GM12878 (cell line): ENCODE data around the gene S100A10. TPM values are rescaled to one million over a fixed set of nuclear protein-coding genes. Genes with fewer than 3 reads are reported as not detected.

Experiments used
- ATAC-seq: fragments of 200-7000 bp; cut with Tn5 transposase; 3 replicates; pipeline ENCODE4 v1.9.1; 2020; ENCODE audit warnings: mild to moderate bottlenecking, moderate library complexity
- BruUV-seq: library from RNA; stranded (reverse); fragments of 400-500 nt; replicated peaks from 2 replicates; lab custom pipeline; 2021; lab: Mats Ljungman, UMichigan
- CTCF ChIA-PET: fragments of 300-600 bp; sonication (Branson Sonifier 250); formaldehyde crosslinking; extraction: SDS; loops from one replicate; lab custom pipeline; 2021; ENCODE audit warnings: inconsistent platforms; lab: Yijun Ruan, JAX
- POLR2A ChIA-PET: fragments of 350-600 bp; formaldehyde crosslinking; extraction: SDS; loops from one replicate; lab custom pipeline; 2021; ENCODE audit warnings: inconsistent platforms; lab: Charles Lee
- RAD21 ChIA-PET: fragments of 300-600 bp; sonication (Branson Sonifier 250); formaldehyde crosslinking; loops from one replicate; lab custom pipeline; 2023; ENCODE audit warnings: antibody characterized with exemption; ENCODE audit not compliant: unreplicated experiment; lab: Charles Lee
- SMC1A ChIA-PET: fragments of 300-600 bp; sonication (Branson Sonifier 250); formaldehyde crosslinking; loops from one replicate; lab custom pipeline; 2023; ENCODE audit not compliant: unreplicated experiment, uncharacterized antibody; lab: Charles Lee
- DNase-seq: peaks from one replicate; pipeline ENCODE4 v3.0.0-alpha.2; 2011; ENCODE audit warnings: low read depth, low spot score
- FAIRE-seq: peaks from 3 replicates; lab custom pipeline; 2011; peaks lifted over from hg19 to GRCh38; lab: Jason Lieb, UNC
- H2AFZ ChIP-seq: 2 replicates; pipeline ENCODE4 v1.6.0; 2011; ENCODE audit warnings: low read depth, low read length, control low read depth; ENCODE audit not compliant: control insufficient read depth
- H3K27ac ChIP-seq: 2 replicates; pipeline ENCODE4 v1.5.1; 2011; ENCODE audit warnings: control low read depth; ENCODE audit not compliant: control insufficient read depth, insufficient read depth
- H3K27me3 ChIP-seq, 2 experiments: replicated peaks in 1 of 2; 2 replicates each; pipeline versions ENCODE4 v1.6.0 to v1.6.1; 2011; ENCODE audit warnings: low read length in 1 of 2; ENCODE audit not compliant: control insufficient read depth in 2 of 2, insufficient read depth in 2 of 2
- H3K36me3 ChIP-seq, 2 experiments: 2 replicates each; pipeline ENCODE4 v1.5.1; 2011; ENCODE audit warnings: low read length in 1 of 2; ENCODE audit not compliant: control insufficient read depth in 2 of 2, insufficient read depth in 2 of 2
- H3K4me1 ChIP-seq: 2 replicates; pipeline ENCODE4 v1.6.1; 2011; ENCODE audit warnings: mild to moderate bottlenecking, low read length, moderate library complexity, mixed read lengths; ENCODE audit not compliant: control insufficient read depth, insufficient read depth
- H3K4me2 ChIP-seq: 2 replicates; pipeline ENCODE4 v1.6.0; 2011; ENCODE audit warnings: control low read depth; ENCODE audit not compliant: control insufficient read depth, insufficient read depth
- H3K4me3 ChIP-seq: fragments of 200-600 bp; sonication (generic); 2 replicates; pipeline ENCODE4 v1.5.1; 2016
- H3K79me2 ChIP-seq: 2 replicates; pipeline ENCODE4 v1.6.0; 2011; ENCODE audit warnings: low read length; ENCODE audit not compliant: control insufficient read depth, insufficient read depth
- H3K9ac ChIP-seq: 2 replicates; pipeline ENCODE4 v1.8.0; 2011; ENCODE audit warnings: low read length, control low read depth, mixed read lengths; ENCODE audit not compliant: control insufficient read depth, insufficient read depth
- H3K9me3 ChIP-seq: replicated peaks from 3 replicates; pipeline ENCODE4 v1.5.1; 2011; ENCODE audit warnings: mild to moderate bottlenecking, low read length; ENCODE audit not compliant: control insufficient read depth, insufficient read depth
- H4K20me1 ChIP-seq: 2 replicates; pipeline ENCODE4 v1.6.0; 2011; ENCODE audit not compliant: control insufficient read depth, insufficient read depth
- CHD2 ChIP-seq: IDR thresholded peaks from 2 replicates; pipeline ENCODE4 v1.6.1; 2011; ENCODE audit warnings: low read depth, low read length, improper control_type of control experiment, borderline replicate concordance
- EED ChIP-seq: sonication (generic); IDR thresholded peaks from 2 replicates; pipeline ENCODE4 v1.6.1; 2016; ENCODE audit warnings: antibody characterized with exemption, low read depth
- FOXM1 ChIP-seq: IDR thresholded peaks from 2 replicates; pipeline ENCODE4 v1.6.1; 2012; ENCODE audit warnings: low read depth, mild to moderate bottlenecking, inconsistent platforms, low read length, moderate library complexity
- MEF2B ChIP-seq: fragments of 450-650 bp; IDR thresholded peaks from 2 replicates; pipeline ENCODE4 v1.6.1; 2018; ENCODE audit warnings: mild to moderate bottlenecking, moderate library complexity; ENCODE audit not compliant: partially characterized antibody, poor library complexity, severe bottlenecking
- NFYB ChIP-seq: IDR thresholded peaks from 2 replicates; pipeline ENCODE4 v1.6.1; 2011; ENCODE audit warnings: low read depth, mild to moderate bottlenecking, low read length, improper control_type of control experiment, moderate library complexity; ENCODE audit not compliant: insufficient read depth
- NR2C1 ChIP-seq: fragments of 450-650 bp; IDR thresholded peaks from 2 replicates; pipeline ENCODE4 v1.6.1; 2017; ENCODE audit warnings: antibody characterized with exemption, mild to moderate bottlenecking, moderate library complexity
- SPI1 ChIP-seq: IDR thresholded peaks from 2 replicates; pipeline ENCODE4 v1.6.1; 2011; ENCODE audit warnings: low read depth, mild to moderate bottlenecking, low read length, moderate library complexity, borderline replicate concordance; ENCODE audit not compliant: insufficient read depth
- STAT3 ChIP-seq: IDR thresholded peaks from 2 replicates; pipeline ENCODE4 v1.6.1; 2011; ENCODE audit warnings: low read depth, low read length, improper control_type of control experiment
- TCF12 ChIP-seq: IDR thresholded peaks from 2 replicates; pipeline ENCODE4 v1.6.1; 2011; ENCODE audit warnings: low read depth, mild to moderate bottlenecking, low read length
- WGBS: methylation state at CpG from one replicate; pipeline ENCODE4 v1.1.6; 2016; ENCODE audit warnings: low lambda C conversion rate; ENCODE audit not compliant: insufficient replicate concordance, insufficient coverage; ENCODE audit errors: missing lambda C conversion rate; 5-methylcytosine and 5-hydroxymethylcytosine counted together
- in situ Hi-C: fragments of 300-500 bp; cut with MboI; formaldehyde crosslinking; loops from 9 replicates; pipeline ENCODE4 v1.14.3; 2018; ENCODE audit warnings: mixed read lengths
- intact Hi-C: fragments of 100-400 bp; cut with micrococcal nuclease; formaldehyde crosslinking; loops from one replicate; pipeline ENCODE4 v1.14.2; 2022; ENCODE audit not compliant: unreplicated experiment
- polyA plus RNA-seq, 11 experiments: library from polyadenylated mRNA; depleted of rRNA in 4 of 11; unstranded in 6 of 11; stranded (reverse) in 5 of 11; fragments of >200 nt; fragmentation: Nextera tagmentation in 4 of 11; fragmentation: Illumina TruSeq in 1 of 11; extraction: Ambion mirVana in 4 of 11; extraction: Trizol in 1 of 11; gene quantifications; 1 replicate in 1 of 11; 2 replicates in 10 of 11; pipeline versions ENCODE4 v1.2.1 to v1.2.3, GENCODE V29; 2011 to 2016; ENCODE audit warnings: inconsistent platforms in 2 of 11, missing spikeins in 2 of 11, low read depth in 1 of 11
- total RNA-seq, 4 experiments: library from RNA; depleted of rRNA in 3 of 4; stranded (reverse); fragments of >200 nt in 3 of 4; fragmentation: Illumina TruSeq in 1 of 4; extraction: Trizol in 1 of 4; gene quantifications; 2 replicates each; pipeline versions ENCODE4 v1.2.1 to v1.2.3, GENCODE V29; 2013 to 2021
- TF ChIP-seq, protein P1 (sequence below): fragments of 450-650 bp; IDR thresholded peaks from 2 replicates; pipeline ENCODE4 v1.6.1; 2017; ENCODE audit warnings: antibody characterized with exemption, mild to moderate bottlenecking, moderate library complexity
- TF ChIP-seq, protein P2 (sequence below): fragments of 450-650 bp; IDR thresholded peaks from 2 replicates; pipeline ENCODE4 v1.6.1; 2018; ENCODE audit warnings: mild to moderate bottlenecking, low read depth, moderate library complexity; ENCODE audit not compliant: partially characterized antibody
- TF ChIP-seq, protein P3 (sequence below): IDR thresholded peaks from 2 replicates; pipeline ENCODE4 v1.6.1; 2011; ENCODE audit warnings: borderline replicate concordance, low read depth, mild to moderate bottlenecking, moderate library complexity, low read length; ENCODE audit not compliant: insufficient read depth, poor library complexity, severe bottlenecking

The S100A10 gene
- total and polyA plus RNA-seq, 10 of the 15 experiments (the other 5 are each of a cell fraction or from before 2014, with no cell fraction given): 0.18 to 2.8 (median 0.61) TPM; not detected in 2

DNA sequence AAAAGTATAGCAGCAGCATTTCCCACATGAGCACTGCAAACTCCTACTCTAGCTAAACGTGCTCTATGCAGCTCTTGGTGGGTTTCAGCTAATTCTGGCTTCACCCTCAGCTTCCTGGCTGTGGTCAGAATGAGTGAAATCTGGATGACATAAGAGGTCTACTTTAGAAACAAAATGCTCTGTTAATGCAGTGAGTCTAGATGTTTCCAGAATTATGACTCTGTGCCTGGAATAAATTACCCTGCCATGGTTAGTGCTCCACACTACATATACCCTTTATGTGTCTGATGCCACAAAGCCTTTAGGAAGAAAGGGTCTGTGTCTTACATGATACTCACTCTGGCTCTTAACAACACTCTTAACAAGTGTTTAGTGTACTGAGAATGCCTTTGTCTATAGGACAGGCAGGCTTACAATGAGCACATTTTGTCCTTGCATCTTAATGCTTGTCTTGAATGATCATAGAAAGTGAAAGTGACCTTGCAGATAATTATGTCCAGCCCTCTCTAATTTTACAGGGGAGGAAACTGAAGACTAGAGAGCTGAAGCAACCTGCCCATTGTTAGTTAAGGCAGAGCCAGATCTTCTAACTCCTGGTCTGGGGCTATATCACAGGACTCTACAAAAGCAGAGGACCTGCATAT, 9.2 kb downstream of the S100A10 start (continued):
- TF ChIP-seq EED (peak; percentile 88), STAT3 (no peak), FOXM1 (peak; percentile 89; the same call in 1 of the 2 replicates)

DNA sequence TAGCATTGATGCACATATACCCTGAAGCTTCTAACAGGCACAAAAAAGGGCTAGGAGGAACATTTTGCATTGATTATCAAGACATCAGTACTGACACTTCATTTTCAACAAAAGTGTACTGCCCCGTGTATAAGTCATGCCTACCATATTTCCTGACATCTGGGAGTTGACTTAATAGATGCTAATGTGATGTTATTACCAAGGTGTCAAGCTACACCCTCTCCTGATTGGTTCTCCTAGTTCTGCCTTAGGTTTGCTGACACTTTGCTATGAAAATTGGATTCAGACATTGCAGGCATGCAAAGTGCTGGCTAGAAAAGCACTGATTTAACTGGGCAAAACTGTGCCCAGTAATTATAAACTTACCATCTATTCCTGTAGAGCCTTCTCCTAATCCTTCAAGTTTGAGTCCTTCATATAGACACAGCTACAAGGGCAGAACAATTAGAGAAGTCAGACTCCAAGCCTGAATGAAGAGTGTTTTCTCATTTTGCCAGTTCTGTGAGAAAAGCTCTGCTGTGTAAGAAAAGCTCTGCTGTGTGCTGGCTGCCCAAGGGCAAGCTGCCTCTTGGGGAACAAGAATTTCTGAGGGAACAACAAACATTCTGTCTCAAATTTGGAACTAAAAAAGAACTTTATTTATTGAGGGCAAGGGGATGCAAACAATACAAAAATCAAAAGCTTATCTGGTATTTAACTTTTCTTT, 11.2 kb downstream of the S100A10 start:
- 0% methylated on average over 1 of the region's 1 CpG for WGBS
- Histone ChIP-seq H3K36me3 (no peaks in the 10 kb centered on the region), H3K9me3 (no peaks in the 10 kb centered on the region), H3K27ac (no peak overlapping the region), H3K27me3 (peaks cover 0 to 2% of the 10 kb centered on the region in 2 experiments; a peak in 2 of 4 replicates), H3K4me3 (no peak overlapping the region), H2AFZ (no peak overlapping the region), H4K20me1 (no peaks in the 10 kb centered on the region), H3K4me1 (peaks cover 15% of the 10 kb centered on the region; the same call in 1 of the 2 replicates), H3K79me2 (no peaks in the 10 kb centered on the region), H3K9ac (no peak overlapping the region), H3K4me2 (no peak overlapping the region)
- SMC1A ChIA-PET: interaction anchor here (0.8 to 1.6 kb wide), 5 partner anchors 7 to 19 kb away, joined by 3 to 9 read pairs (median 3); no protein-coding TSS in a partner anchor
- ATAC-seq (no peak), FAIRE-seq (no peak), DNase-seq (no peak)
- intact Hi-C loops: no loop called here
- RAD21 ChIA-PET: interaction anchor here (1.0 kb wide), 1 partner anchor 18 kb away, joined by 3 read pairs; no protein-coding TSS in a partner anchor
- POLR2A ChIA-PET: no interaction called here
- CTCF ChIA-PET: interaction anchor here (0.8 to 2.4 kb wide), 6 partner anchors 9 to 94 kb away, joined by 3 to 14 read pairs (median 4); no protein-coding TSS in a partner anchor
- no TSS peak for BruUV-seq
- in situ Hi-C loops: no loop called here
- no peak for TF ChIP-seq CHD2
- TF ChIP-seq SPI1: no peak
- no peak for TF ChIP-seq FOXM1
- TF ChIP-seq TCF12: no peak
- TF ChIP-seq STAT3: no peak
- TF ChIP-seq NR2C1: no peak
- TF ChIP-seq, protein P1, sequence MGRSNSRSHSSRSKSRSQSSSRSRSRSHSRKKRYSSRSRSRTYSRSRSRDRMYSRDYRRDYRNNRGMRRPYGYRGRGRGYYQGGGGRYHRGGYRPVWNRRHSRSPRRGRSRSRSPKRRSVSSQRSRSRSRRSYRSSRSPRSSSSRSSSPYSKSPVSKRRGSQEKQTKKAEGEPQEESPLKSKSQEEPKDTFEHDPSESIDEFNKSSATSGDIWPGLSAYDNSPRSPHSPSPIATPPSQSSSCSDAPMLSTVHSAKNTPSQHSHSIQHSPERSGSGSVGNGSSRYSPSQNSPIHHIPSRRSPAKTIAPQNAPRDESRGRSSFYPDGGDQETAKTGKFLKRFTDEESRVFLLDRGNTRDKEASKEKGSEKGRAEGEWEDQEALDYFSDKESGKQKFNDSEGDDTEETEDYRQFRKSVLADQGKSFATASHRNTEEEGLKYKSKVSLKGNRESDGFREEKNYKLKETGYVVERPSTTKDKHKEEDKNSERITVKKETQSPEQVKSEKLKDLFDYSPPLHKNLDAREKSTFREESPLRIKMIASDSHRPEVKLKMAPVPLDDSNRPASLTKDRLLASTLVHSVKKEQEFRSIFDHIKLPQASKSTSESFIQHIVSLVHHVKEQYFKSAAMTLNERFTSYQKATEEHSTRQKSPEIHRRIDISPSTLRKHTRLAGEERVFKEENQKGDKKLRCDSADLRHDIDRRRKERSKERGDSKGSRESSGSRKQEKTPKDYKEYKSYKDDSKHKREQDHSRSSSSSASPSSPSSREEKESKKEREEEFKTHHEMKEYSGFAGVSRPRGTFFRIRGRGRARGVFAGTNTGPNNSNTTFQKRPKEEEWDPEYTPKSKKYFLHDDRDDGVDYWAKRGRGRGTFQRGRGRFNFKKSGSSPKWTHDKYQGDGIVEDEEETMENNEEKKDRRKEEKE: no peak
- TF ChIP-seq, protein P2, sequence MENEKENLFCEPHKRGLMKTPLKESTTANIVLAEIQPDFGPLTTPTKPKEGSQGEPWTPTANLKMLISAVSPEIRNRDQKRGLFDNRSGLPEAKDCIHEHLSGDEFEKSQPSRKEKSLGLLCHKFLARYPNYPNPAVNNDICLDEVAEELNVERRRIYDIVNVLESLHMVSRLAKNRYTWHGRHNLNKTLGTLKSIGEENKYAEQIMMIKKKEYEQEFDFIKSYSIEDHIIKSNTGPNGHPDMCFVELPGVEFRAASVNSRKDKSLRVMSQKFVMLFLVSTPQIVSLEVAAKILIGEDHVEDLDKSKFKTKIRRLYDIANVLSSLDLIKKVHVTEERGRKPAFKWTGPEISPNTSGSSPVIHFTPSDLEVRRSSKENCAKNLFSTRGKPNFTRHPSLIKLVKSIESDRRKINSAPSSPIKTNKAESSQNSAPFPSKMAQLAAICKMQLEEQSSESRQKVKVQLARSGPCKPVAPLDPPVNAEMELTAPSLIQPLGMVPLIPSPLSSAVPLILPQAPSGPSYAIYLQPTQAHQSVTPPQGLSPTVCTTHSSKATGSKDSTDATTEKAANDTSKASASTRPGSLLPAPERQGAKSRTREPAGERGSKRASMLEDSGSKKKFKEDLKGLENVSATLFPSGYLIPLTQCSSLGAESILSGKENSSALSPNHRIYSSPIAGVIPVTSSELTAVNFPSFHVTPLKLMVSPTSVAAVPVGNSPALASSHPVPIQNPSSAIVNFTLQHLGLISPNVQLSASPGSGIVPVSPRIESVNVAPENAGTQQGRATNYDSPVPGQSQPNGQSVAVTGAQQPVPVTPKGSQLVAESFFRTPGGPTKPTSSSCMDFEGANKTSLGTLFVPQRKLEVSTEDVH: no peak
- no peak for TF ChIP-seq MEF2B
- no peak for TF ChIP-seq NFYB
- TF ChIP-seq, protein P3, sequence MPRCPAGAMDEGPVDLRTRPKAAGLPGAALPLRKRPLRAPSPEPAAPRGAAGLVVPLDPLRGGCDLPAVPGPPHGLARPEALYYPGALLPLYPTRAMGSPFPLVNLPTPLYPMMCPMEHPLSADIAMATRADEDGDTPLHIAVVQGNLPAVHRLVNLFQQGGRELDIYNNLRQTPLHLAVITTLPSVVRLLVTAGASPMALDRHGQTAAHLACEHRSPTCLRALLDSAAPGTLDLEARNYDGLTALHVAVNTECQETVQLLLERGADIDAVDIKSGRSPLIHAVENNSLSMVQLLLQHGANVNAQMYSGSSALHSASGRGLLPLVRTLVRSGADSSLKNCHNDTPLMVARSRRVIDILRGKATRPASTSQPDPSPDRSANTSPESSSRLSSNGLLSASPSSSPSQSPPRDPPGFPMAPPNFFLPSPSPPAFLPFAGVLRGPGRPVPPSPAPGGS: no peak
